KMS-11 (cell line): ENCODE measurements around the gene IFT122.

ENCODE experiments used
- H2AFZ ChIP-seq: fragments of 200-600 bp; sonication (generic); 2 replicates; pipeline ENCODE4 v1.6.1; 2016; ENCODE audit warnings: antibody characterized with exemption, mixed run types, low read depth
- H3K27ac ChIP-seq: fragments of 200-600 bp; sonication (generic); 2 replicates; pipeline ENCODE4 v1.6.1; 2016; ENCODE audit warnings: mild to moderate bottlenecking, mixed run types
- H3K27me3 ChIP-seq: fragments of 200-600 bp; sonication (generic); 2 replicates; pipeline ENCODE4 v1.6.1; 2017; ENCODE audit warnings: mild to moderate bottlenecking, low read depth, mixed run types, moderate library complexity; ENCODE audit not compliant: insufficient read depth
- H3K36me3 ChIP-seq: fragments of 200-600 bp; sonication (generic); 2 replicates; pipeline ENCODE4 v1.6.1; 2017; ENCODE audit warnings: mild to moderate bottlenecking, mixed run types; ENCODE audit not compliant: insufficient read depth
- H3K4me1 ChIP-seq: fragments of 200-600 bp; sonication (generic); 2 replicates; pipeline ENCODE4 v1.6.1; 2016; ENCODE audit warnings: mild to moderate bottlenecking, low read depth, mixed run types; ENCODE audit not compliant: poor library complexity, severe bottlenecking
- H3K4me2 ChIP-seq: fragments of 200-600 bp; sonication (generic); 2 replicates; pipeline ENCODE4 v1.7.0; 2016; ENCODE audit warnings: mild to moderate bottlenecking, mixed run types
- H3K4me3 ChIP-seq: fragments of 200-600 bp; sonication (generic); IDR thresholded peaks from 2 replicates; pipeline ENCODE4 v1.6.1; 2017; ENCODE audit warnings: low read depth, low read length, mixed read lengths; ENCODE audit not compliant: insufficient read depth
- H3K79me2 ChIP-seq: fragments of 200-600 bp; sonication (generic); 2 replicates; pipeline ENCODE4 v1.6.1; 2016; ENCODE audit warnings: low read depth, mixed run types; ENCODE audit not compliant: insufficient read depth
- H3K9ac ChIP-seq: fragments of 200-600 bp; sonication (generic); 2 replicates; pipeline ENCODE4 v1.6.1; 2016; ENCODE audit warnings: mild to moderate bottlenecking, mixed run types
- H4K20me1 ChIP-seq: fragments of 200-600 bp; sonication (generic); 2 replicates; pipeline ENCODE4 v1.6.1; 2016; ENCODE audit warnings: mild to moderate bottlenecking, mixed run types; ENCODE audit not compliant: insufficient read depth
- CTCF ChIP-seq: fragments of 200-600 bp; sonication (generic); conservative IDR thresholded peaks from 2 replicates; pipeline ENCODE4 v1.6.1; 2017; ENCODE audit warnings: low read depth, mild to moderate bottlenecking, antibody characterized with exemption, low read length, moderate library complexity, mixed read lengths

The IFT122 gene

GRCh38 chr3:129563850-129564535 lies 124.0 kb downstream of the IFT122 start:
- Histone ChIP-seq H4K20me1 (no peaks in the 10 kb centered on the region), H3K27me3 (no peaks in the 10 kb centered on the region), H3K36me3 (no peaks in the 10 kb centered on the region), H2AFZ (no peak overlapping the region), H3K79me2 (no peaks in the 10 kb centered on the region), H3K4me3 (no peak overlapping the region), H3K4me2 (no peak overlapping the region), H3K27ac (no peak overlapping the region), H3K4me1 (peaks cover 2% of the 10 kb centered on the region), H3K9ac (no peak overlapping the region)
- TF ChIP-seq CTCF: no peak

GRCh38 chr3:129564981-129565644 lies 125.1 kb downstream of the IFT122 start:
- Histone ChIP-seq H4K20me1 (no peaks in the 10 kb centered on the region), H3K4me3 (no peak overlapping the region), H3K27me3 (no peaks in the 10 kb centered on the region), H3K79me2 (no peaks in the 10 kb centered on the region), H3K9ac (no peak overlapping the region), H3K36me3 (no peaks in the 10 kb centered on the region), H3K27ac (no peak overlapping the region), H2AFZ (no peak overlapping the region), H3K4me1 (no peaks in the 10 kb centered on the region), H3K4me2 (no peak overlapping the region)
- no peak for TF ChIP-seq CTCF

- Histone ChIP-seq H4K20me1 (no peaks in the 10 kb centered on the region), H3K4me2 (no peak overlapping the region), H3K9ac (no peak overlapping the region), H3K4me3 (no peak overlapping the region), H3K79me2 (no peaks in the 10 kb centered on the region), H3K27ac (no peak overlapping the region), H2AFZ (no peak overlapping the region), H3K36me3 (no peaks in the 10 kb centered on the region), H3K27me3 (no peaks in the 10 kb centered on the region), H3K4me1 (no peaks in the 10 kb centered on the region)
- TF ChIP-seq CTCF: no peak
Measured at GRCh38 chr3:129565902-129566301, 125.9 kb downstream of the IFT122 start.

DNA sequence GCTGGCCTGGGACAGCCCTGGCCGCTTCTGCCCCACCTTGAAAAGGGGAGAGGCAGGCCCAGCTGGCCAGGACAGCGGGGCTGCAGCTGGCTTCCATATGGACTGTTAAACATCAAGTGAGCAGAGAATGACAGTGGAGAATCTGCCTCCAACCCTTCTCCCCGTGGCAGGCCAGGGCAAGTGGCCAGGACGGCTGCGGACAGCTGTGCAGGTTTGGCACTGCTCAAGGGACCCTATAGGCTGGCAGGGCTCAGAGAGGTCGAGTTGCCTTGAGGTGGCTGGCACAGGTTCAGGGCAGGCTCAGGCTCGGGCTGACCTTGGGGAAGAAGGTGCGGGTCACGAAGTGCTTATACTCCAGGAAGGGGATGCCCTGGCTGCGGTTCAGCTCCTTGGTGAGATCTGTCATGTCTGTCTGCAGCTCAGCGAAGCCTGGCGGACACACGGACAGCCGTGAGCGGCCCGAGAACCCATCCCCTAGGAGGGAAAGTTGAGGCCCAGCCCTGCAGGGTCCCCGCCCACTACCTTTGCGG lies 127.2 kb downstream of the IFT122 start:
- Histone ChIP-seq H3K4me1 (no peaks in the 10 kb centered on the region), H4K20me1 (no peaks in the 10 kb centered on the region), H3K27ac (no peak overlapping the region), H3K36me3 (no peaks in the 10 kb centered on the region), H3K9ac (no peak overlapping the region), H3K27me3 (no peaks in the 10 kb centered on the region), H3K4me2 (no peak overlapping the region), H3K4me3 (no peak overlapping the region), H2AFZ (no peak overlapping the region), H3K79me2 (no peaks in the 10 kb centered on the region)
- no peak for TF ChIP-seq CTCF
